PC-9 (cell line): ENCODE results near the gene EXD3. TPM values are rescaled to one million over a fixed set of nuclear protein-coding genes. Genes with fewer than 3 reads are reported as not detected.

ENCODE experiments used
- BruUV-seq: library from RNA; stranded (reverse); fragments of 400-500 nt; replicated peaks from 2 replicates; lab custom pipeline; 2021; lab: Mats Ljungman, UMichigan
- CTCF ChIA-PET: fragments of 300-600 bp; sonication (Branson Sonifier 250); formaldehyde crosslinking; loops from one replicate; lab custom pipeline; 2022; ENCODE audit warnings: antibody characterized with exemption; lab: Charles Lee
- POLR2A ChIA-PET: fragments of 300-600 bp; sonication (Branson Sonifier 250); formaldehyde crosslinking; loops from one replicate; lab custom pipeline; 2022; ENCODE audit warnings: antibody characterized with exemption; ENCODE audit not compliant: unreplicated experiment; lab: Charles Lee
- DNase-seq, 2 experiments: peaks; one replicate each; pipeline versions ENCODE4 v3.0.0 to v3.0.0-alpha.2; 2015 to 2022; ENCODE audit warnings: mixed read lengths in 1 of 2
- H2AFZ ChIP-seq: fragments of 200-600 bp; sonication (generic); 2 replicates; pipeline ENCODE4 v1.8.1; 2017; ENCODE audit warnings: antibody characterized with exemption
- H3F3A ChIP-seq: fragments of 200-600 bp; sonication (generic); 2 replicates; pipeline ENCODE4 v1.8.1; 2017; ENCODE audit warnings: antibody characterized with exemption, mild to moderate bottlenecking, low read depth; ENCODE audit not compliant: insufficient read depth
- H3K27ac ChIP-seq: fragments of 200-600 bp; sonication (generic); 2 replicates; pipeline ENCODE4 v1.6.1; 2016; ENCODE audit warnings: mixed run types
- H3K27me3 ChIP-seq: fragments of 200-600 bp; sonication (generic); 2 replicates; pipeline ENCODE4 v1.6.1; 2016; ENCODE audit warnings: low read depth, mixed run types; ENCODE audit not compliant: insufficient read depth
- H3K36me3 ChIP-seq: fragments of 200-600 bp; sonication (generic); 2 replicates; pipeline ENCODE4 v1.6.1; 2016; ENCODE audit warnings: low read depth, mixed run types
- H3K4me1 ChIP-seq: fragments of 200-600 bp; sonication (generic); replicated peaks from 2 replicates; pipeline ENCODE4 v1.6.1; 2016; ENCODE audit warnings: mixed run types; ENCODE audit not compliant: insufficient read depth
- H3K4me2 ChIP-seq: fragments of 200-600 bp; sonication (generic); 2 replicates; pipeline ENCODE4 v1.6.1; 2017; ENCODE audit warnings: mixed run types
- H3K4me3 ChIP-seq: fragments of 200-600 bp; sonication (generic); 2 replicates; pipeline ENCODE4 v1.6.1; 2016; ENCODE audit warnings: mixed run types
- H3K79me2 ChIP-seq: fragments of 200-600 bp; sonication (generic); 2 replicates; pipeline ENCODE4 v1.6.1; 2017; ENCODE audit warnings: low read depth, mixed run types
- H3K9me2 ChIP-seq: fragments of 200-600 bp; sonication (generic); 2 replicates; pipeline ENCODE4 v1.8.1; 2017; ENCODE audit warnings: mild to moderate bottlenecking; ENCODE audit not compliant: insufficient read depth
- H3K9me3 ChIP-seq: fragments of 200-600 bp; sonication (generic); 2 replicates; pipeline ENCODE4 v1.8.1; 2016; ENCODE audit warnings: low read depth; ENCODE audit not compliant: insufficient read depth
- H4K20me1 ChIP-seq: fragments of 200-600 bp; sonication (generic); 2 replicates; pipeline ENCODE4 v1.8.1; 2017; ENCODE audit not compliant: insufficient read depth
- EZH2 ChIP-seq: fragments of 200-600 bp; sonication (generic); IDR thresholded peaks from 2 replicates; pipeline ENCODE4 v1.8.0; 2017; ENCODE audit warnings: antibody characterized with exemption, low read depth
- intact Hi-C: fragments of 100-400 bp; cut with micrococcal nuclease; formaldehyde crosslinking; loops from one replicate; pipeline ENCODE4 v1.10.0; 2022; ENCODE audit not compliant: unreplicated experiment
- total RNA-seq: library from RNA; stranded (reverse); gene quantifications from 2 replicates; pipeline ENCODE4 v1.2.3, GENCODE V29; 2021
- TF ChIP-seq, protein P1 (sequence below): fragments of 200-600 bp; sonication (generic); conservative IDR thresholded peaks from 2 replicates; pipeline ENCODE4 v1.6.1; 2017; ENCODE audit warnings: mixed run types, antibody characterized with exemption, mild to moderate bottlenecking, moderate library complexity

The EXD3 gene
- total RNA-seq, 1 experiment from 2014 or later = 23.7 TPM

DNA sequence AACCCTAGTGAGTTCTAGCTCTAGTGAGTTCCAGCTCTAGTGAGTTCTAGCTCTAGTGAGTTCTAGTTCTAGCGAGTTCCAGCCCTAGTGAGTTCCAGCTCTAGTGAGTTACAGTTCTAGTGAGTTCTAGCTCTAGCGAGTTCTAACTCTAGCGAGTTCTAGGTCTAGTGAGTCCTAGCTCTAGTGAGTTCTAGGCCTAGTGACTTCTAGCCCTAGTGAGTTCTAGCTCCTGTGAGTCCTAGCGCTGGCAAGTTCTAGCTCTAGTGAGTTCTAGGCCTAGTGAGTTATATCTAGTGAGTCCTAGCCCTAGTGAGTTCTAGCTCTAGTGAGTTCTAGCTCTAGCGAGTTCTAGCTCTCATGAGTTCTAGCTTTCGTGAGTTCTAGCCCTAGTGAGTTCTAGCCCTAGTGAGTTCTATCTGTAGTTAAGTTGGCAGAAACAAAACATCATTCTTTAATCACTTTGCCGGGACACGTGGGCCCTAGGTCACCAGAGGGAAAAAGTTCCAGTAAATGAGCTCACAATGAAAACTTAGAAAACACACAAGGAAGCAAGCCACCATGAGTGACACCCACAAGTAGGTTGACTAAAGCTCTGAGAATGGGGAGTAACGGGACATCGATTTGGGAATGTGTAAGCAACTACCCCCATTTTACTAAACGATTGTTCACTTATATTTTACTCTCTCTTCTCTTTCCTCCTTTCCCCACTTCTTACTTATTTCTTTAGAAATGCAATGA is 47.5 kb downstream of the EXD3 start:
- no peak overlapping the region for H3K27ac ChIP-seq
- no peak for DNase-seq
- H3K79me2 ChIP-seq = no peaks in the 10 kb centered on the region
- BruUV-seq = no TSS peak
- no peaks in the 10 kb centered on the region for H3K9me2 ChIP-seq
- no peak overlapping the region for H2AFZ ChIP-seq
- no peak overlapping the region for H3K4me3 ChIP-seq
- H4K20me1 ChIP-seq = no peaks in the 10 kb centered on the region
- POLR2A ChIA-PET = no interaction called here
- no peak overlapping the region for H3K4me2 ChIP-seq
- H3K9me3 ChIP-seq = no peaks in the 10 kb centered on the region
- intact Hi-C loops = no loop called here
- no peaks in the 10 kb centered on the region for H3K4me1 ChIP-seq
- no peaks in the 10 kb centered on the region for H3K36me3 ChIP-seq
- no peaks in the 10 kb centered on the region; the same call in 1 of the 2 replicates for H3F3A ChIP-seq
- no peaks in the 10 kb centered on the region for H3K27me3 ChIP-seq
- CTCF ChIA-PET = no interaction called here
- TF ChIP-seq, protein P1, sequence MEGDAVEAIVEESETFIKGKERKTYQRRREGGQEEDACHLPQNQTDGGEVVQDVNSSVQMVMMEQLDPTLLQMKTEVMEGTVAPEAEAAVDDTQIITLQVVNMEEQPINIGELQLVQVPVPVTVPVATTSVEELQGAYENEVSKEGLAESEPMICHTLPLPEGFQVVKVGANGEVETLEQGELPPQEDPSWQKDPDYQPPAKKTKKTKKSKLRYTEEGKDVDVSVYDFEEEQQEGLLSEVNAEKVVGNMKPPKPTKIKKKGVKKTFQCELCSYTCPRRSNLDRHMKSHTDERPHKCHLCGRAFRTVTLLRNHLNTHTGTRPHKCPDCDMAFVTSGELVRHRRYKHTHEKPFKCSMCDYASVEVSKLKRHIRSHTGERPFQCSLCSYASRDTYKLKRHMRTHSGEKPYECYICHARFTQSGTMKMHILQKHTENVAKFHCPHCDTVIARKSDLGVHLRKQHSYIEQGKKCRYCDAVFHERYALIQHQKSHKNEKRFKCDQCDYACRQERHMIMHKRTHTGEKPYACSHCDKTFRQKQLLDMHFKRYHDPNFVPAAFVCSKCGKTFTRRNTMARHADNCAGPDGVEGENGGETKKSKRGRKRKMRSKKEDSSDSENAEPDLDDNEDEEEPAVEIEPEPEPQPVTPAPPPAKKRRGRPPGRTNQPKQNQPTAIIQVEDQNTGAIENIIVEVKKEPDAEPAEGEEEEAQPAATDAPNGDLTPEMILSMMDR = no peak
- no peak for TF ChIP-seq EZH2

DNA sequence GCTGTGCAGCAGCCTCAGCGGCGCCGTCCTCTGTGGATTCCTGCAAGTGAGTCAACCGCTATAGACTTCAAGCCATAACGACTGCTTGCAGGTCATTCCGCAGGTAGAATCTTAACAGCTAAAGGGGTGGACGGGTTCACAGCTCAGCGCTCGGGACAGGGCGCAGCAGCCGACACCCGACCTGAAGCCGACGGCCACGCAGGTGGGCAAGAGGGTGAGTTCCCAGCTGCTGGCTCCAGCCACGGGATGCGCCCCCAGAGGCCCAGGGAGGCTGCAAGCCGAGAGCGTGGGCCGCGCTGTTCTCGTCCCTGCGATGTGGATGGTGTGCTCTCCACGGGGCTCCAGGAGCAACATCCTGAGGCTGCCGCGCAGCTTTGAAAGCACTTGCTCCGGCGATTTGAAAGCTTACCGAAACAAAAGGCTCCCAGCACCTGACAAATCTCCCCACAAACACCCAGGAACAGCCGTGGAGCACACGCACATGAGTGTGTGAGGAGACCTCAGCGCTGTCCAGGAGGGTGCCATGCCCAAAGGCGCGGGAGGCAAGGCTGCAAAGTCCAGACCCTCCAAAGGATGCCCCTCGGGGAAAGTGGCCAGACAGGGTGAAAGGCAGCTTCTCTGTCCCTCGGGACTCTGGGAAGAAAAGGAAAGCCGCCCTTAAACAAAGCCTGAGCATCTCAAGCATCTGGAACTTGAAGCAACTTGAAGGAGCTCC is 48.7 kb downstream of the EXD3 start:
- H3K4me1 ChIP-seq = no peaks in the 10 kb centered on the region
- DNase-seq = no peak
- H3F3A ChIP-seq = no peaks in the 10 kb centered on the region; the same call in 1 of the 2 replicates
- H3K9me2 ChIP-seq = no peaks in the 10 kb centered on the region
- H3K36me3 ChIP-seq = no peaks in the 10 kb centered on the region
- no peaks in the 10 kb centered on the region for H3K27me3 ChIP-seq
- H3K4me3 ChIP-seq = no peak overlapping the region
- POLR2A ChIA-PET = no interaction called here
- H4K20me1 ChIP-seq = no peaks in the 10 kb centered on the region
- H3K9me3 ChIP-seq = no peaks in the 10 kb centered on the region
- no peak for TF ChIP-seq EZH2
- TF ChIP-seq, protein P1 = no peak
- no peak overlapping the region for H3K27ac ChIP-seq
- no peak overlapping the region for H3K4me2 ChIP-seq
- no TSS peak for BruUV-seq
- CTCF ChIA-PET = no interaction called here
- H2AFZ ChIP-seq = no peak overlapping the region
- H3K79me2 ChIP-seq = no peaks in the 10 kb centered on the region
- intact Hi-C loops = no loop called here

DNA sequence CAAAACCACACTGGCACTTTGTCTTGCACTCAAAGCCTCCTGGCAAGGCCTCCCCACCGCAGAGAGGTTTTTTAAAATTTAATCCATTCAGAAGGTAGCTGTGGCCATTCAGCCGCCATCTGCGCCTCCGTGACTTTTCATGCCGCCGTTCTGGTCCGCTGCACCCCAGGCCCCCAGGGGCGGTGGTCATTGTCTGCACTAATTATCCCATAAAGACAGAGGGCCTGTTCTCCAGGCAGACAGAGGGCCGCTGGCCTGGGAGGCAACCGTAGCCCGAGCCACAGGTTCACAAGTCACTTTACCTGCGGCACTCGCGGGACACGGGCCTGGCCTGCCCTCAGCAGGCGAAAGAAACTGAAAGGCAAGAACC is 49.4 kb downstream of the EXD3 start:
- Histone ChIP-seq H3K27ac (no peak overlapping the region), H3K9me3 (no peaks in the 10 kb centered on the region), H2AFZ (no peak overlapping the region), H3K79me2 (no peaks in the 10 kb centered on the region), H3K9me2 (no peaks in the 10 kb centered on the region), H3F3A (no peaks in the 10 kb centered on the region; the same call in 1 of the 2 replicates), H3K4me2 (no peak overlapping the region), H3K4me1 (no peaks in the 10 kb centered on the region), H3K27me3 (no peaks in the 10 kb centered on the region), H3K36me3 (no peaks in the 10 kb centered on the region), H4K20me1 (no peaks in the 10 kb centered on the region), H3K4me3 (no peak overlapping the region)
- no peak for DNase-seq
- ChIA-PET CTCF (no interaction called here), POLR2A (no interaction called here)
- TF ChIP-seq EZH2 = no peak
- TF ChIP-seq, protein P1 = no peak
- no TSS peak for BruUV-seq
- intact Hi-C loops = no loop called here
